GM13977 (cell line): ENCODE data around the gene HMGB1.
A peak's percentile ranks its signal among the peaks of the same experiment; 100 is the strongest.

Source experiments
- DNase-seq: peaks from one replicate; pipeline ENCODE4 v3.0.0; 2012; ENCODE audit warnings: low spot score
- CTCF ChIP-seq: IDR thresholded peaks from 2 replicates; pipeline ENCODE4 v1.5.1; 2012; ENCODE audit warnings: mild to moderate bottlenecking, control low read depth; ENCODE audit not compliant: insufficient read depth; ENCODE audit errors: extremely low read depth, missing control alignments
- in situ Hi-C: fragments of 300-500 bp; cut with MboI; formaldehyde crosslinking; loops from one replicate; pipeline ENCODE4 v1.12.0; 2022; ENCODE audit warnings: low sequenced_read_pairs, low pct_unique_long_range_greater_than_20kb, mixed read lengths, inconsistent platforms; ENCODE audit not compliant: unreplicated experiment

The HMGB1 gene

GRCh38 chr13:30473675-30474074 is 7.9 kb upstream of the HMGB1 start:
- DNase-seq: no peak
- in situ Hi-C loops: no loop called here
- no peak for TF ChIP-seq CTCF

- DNase-seq: no peak
- TF ChIP-seq CTCF: no peak
- in situ Hi-C loops: no loop called here
Measured at GRCh38 chr13:30466841-30467252, 1.1 kb upstream of the HMGB1 start.

GRCh38 chr13:30466358-30466714 is 600 bp upstream of the HMGB1 start:
- DNase-seq: peak; percentile 48
- in situ Hi-C loops: no loop called here

DNA sequence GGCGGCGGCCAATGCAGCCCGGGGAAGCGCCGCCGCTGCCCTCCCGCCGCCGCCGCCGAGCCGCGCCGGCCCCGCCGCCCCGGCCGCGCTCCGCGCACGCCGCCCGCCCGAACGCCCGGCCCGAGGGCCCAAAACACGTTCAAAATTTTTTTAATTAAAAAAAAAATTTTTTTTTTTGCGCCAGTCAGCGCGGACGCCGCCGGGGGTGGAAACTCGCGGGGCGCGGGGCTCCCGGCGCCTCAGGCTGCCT is 468 bp downstream of the HMGB1 start:
- in situ Hi-C loops: no loop called here
- no peak for TF ChIP-seq CTCF
- DNase-seq: no peak

More at GRCh38 chr13:30466358-30466714, 600 bp upstream of the HMGB1 start:
- no peak for TF ChIP-seq CTCF

DNA sequence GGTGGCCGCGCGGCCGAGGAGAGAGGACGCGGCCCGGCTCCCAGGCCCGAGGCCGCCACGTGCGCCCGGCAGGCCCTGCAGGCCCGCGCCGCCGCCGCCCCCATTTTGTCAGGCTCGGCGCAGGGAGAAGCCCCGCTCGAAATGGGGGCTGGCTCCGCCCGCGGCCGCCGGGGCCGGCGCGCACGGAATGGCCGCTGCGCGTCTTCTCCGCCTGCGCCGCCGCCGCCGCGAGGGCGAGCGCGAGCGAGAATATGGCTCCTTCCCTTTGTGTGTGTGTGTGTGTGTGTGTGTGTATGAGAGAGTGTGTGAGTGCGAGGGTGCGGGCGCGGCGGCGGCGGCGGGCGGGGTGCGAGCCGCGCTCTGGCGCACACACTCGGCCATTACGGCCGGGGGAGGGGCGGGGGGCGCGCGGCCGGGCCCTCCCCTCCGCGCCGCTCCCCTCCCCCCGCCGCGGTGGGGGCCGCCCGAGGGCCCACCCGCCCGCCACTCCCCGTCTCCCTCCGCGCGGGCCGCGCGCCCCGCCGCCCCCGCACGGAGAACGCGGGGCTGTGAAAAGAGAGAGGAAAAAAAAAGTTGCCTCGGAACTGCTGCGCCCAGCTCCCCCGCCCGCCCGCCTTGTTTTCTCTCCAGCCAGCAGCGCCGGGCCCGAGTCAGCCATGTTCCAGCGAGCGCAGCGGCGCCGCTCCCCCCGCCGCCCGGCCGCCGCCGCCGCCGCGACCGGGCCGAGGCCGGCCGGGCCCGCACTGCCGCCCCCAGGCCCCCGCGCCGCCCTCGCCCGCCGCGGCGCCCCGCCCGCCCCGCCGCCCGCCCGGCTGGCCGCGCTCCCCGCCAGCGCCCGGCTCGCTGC is 1.0 kb downstream of the HMGB1 start:
- DNase-seq: peak; percentile 78
- no peak for TF ChIP-seq CTCF
- in situ Hi-C loops: no loop called here

DNA sequence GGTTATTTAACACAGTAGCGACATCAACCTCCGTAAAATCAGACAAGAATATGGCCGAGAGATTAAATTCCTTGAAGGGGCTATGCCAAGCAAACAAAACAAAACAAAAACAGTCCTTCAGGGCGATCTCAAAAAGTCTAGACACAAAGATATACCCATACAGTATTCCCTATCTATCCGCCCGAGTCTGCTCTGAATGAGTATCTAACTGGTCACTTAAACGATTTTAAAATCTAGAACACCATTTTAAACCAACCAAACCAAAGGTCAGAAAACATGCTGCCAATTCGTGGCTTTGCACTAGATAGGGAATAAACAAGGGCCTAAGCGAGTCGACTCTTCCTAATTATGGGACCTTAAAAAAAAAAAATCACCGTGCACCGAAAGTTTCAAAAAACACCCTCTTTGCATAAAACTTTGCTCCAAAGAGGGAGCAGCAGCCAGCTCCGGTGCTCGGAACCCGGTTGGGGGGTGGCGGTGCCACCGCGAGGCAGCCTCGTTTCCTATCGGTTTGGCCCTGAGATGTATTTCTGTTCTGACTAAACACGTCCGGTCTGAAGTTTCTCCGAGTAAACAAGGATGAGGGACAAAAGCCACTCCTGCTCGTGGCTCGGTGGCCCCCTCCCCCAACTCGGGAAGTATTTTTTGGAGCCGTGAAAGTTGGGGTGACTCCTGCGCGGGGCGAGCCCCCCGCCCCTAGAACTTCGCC is 1.8 kb downstream of the HMGB1 start:
- in situ Hi-C loops: no loop called here
- no peak for TF ChIP-seq CTCF
- peak; percentile 71 for DNase-seq
